ENCODE measurements around the gene TPPP2.

GRCh38 chr14:21041676-21042433 lies 11.8 kb downstream of the TPPP2 start, which contains the start of gene RNASE7:
- TF ChIP-seq CTCF (IDR thresholded peaks at IDR 0.05) (no peak), EP300 (IDR thresholded peaks at IDR 0.05) (no peak)

All from esophagus muscularis mucosa (tissue), 3 donors.